GM19328 (cell line): ENCODE measurements around the gene CA5A.
"Not testable (repeated sequence)": the region's sequence is repeated elsewhere in the genome, so short reads cannot be mapped to it uniquely, and the experiment has no call there.

Source experiments
- ATAC-seq: cut with Tn5 transposase; IDR thresholded peaks from one replicate; pipeline ENCODE4 v1.9.1; 2021; ENCODE audit warnings: mild to moderate bottlenecking, moderate library complexity; ENCODE audit not compliant: unreplicated experiment

CA5A gene

DNA sequence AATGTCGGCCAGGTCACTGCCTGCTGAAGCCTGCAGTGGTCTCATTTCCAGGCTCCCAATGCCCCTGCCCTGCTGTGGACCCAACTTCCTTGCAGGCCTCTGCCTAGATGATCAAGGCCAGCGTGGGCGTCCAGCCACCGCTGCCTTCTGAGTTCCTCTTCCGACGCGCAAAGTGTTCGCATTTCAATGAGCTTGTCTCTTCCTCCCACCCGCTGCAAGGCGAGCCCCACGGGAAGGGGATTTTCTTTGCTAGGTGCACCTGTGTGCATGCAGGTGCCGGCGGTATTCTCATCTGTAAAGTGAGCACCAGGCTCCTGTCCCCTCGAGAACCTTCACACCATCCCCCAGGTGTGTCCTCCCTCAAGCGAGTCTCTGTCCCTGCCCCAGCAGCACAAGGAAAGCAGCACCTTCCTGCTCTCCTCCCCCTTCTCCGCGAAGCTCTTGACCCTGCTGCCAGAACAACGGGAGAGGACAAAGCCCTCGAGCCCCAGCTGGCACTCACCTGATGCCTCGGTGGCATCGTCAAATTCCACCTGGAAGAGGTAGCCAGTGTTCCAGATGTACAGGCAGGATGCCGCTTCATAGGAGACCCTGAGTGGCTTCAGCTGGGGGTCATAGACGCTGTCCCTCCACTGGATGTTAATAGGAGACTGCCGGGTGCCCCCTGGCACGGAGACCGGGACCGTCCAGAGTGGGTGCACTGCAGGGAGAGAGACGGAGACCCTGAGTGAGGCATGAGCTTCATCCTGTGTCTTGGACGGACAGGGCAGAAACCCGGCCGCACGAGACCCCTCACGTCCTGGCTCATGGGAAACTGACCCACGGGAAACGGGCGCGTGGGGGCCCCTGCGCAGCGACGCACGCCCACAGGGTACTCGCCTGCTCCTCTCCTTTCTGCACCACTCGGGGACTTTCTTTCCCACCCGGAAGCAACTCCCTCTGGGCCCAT lies 9.8 kb downstream of the CA5A start:
- ATAC-seq, result no peak

DNA sequence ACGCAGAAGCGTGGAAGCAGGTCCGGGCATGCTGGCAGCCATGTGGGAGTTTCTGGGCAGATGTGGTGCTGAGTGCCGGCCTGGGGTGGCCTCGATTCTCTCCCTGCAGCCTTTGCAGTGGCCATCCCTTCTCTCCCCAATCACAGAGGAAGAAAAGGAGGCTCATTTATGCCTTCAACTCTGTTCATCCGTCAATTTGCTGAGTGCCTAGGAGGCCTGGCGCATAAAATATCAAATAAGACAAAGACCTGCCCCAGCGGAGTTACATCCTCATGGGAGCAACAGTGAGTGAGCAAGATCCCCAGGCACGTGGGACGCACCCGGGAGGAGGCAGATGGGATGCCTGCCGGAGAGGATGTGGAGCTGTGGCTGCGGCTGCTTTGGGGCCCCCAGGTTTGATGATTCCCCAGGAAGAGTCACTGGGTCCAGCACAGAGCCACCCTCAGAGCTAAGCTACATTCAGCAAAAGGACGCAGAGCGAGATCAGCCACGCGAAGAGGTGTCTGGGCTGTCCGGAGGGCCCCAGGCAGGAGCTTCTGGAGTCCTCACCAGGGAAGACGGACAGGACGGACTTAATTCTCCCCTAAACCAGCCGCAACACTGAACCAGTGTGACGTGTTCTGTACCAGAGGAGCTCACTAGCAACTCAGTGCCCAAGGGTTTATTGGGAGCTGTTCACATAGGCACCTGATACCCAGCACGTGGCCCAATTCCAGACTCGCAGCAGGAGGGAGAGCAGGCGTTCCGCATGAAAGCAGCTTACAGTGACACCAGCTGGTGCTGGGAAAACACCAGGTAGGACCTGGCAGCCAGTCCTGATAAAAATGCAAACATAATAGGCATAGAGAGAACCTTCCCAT lies 11.3 kb downstream of the CA5A start:
- no peak for ATAC-seq

- ATAC-seq, result no peak
Measured at GRCh38 chr16:87924041-87924810, 12.1 kb downstream of the CA5A start.

DNA sequence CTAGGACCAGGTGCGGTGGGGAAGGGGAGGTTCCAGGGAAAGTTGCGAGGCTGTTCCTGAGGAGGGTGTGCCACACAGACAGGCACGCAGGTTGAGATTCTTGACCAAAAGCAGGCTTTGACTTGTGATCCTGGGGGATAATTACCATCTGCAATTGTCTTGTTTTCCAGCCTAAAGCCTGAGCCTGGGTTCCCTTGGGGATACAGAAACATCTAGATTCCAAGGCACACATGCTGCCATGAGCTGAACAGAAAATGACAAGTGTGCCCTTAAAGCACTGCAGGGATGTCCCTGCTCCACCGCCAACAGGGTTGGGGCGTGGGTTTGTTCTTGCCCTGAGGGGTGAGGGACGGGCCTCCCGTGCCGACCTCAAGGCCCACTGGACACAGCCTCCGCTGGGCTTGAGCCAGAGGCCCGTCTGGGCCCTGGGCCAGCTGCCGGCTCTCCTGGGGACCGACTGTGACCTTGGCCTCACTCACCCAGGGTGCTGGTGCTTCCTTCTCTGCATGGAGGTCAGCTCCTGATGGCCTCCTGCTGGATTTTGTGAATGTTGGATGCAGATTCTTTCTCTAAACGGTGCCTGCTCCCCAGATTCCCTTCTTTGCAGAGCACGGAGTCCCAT lies 14.0 kb downstream of the CA5A start:
- ATAC-seq, result no peak

DNA sequence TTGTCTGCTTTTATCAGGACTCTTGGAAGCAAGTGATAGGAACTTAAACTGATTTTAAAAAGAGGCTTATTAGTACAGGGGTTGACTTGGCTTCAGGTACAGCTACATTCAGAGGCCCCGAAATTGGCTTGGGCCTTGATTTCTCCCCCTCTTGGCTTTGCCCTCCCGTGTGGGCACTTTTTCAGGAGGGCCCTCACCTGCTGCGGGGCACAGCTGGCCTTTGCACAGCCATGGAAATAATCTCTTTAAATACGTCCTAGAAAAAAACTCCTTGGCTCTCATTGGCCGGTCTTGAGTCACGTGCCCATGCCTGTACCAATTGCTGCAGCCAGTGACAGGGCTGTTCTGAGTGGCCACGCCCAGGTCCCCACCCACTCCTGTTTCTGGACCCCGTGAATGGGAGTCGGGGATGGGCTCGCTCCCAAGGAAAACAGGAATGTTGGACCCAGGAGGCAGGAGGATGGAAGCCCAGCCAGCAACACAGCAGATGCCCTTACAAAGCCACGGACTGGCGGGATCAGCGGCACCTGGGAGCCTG lies 15.0 kb downstream of the CA5A start:
- ATAC-seq, result no peak

GRCh38 chr16:87919681-87919994 lies 16.7 kb downstream of the CA5A start:
- ATAC-seq, result no peak

- no peak for ATAC-seq
Measured at GRCh38 chr16:87918866-87919680, 17.3 kb downstream of the CA5A start.

DNA sequence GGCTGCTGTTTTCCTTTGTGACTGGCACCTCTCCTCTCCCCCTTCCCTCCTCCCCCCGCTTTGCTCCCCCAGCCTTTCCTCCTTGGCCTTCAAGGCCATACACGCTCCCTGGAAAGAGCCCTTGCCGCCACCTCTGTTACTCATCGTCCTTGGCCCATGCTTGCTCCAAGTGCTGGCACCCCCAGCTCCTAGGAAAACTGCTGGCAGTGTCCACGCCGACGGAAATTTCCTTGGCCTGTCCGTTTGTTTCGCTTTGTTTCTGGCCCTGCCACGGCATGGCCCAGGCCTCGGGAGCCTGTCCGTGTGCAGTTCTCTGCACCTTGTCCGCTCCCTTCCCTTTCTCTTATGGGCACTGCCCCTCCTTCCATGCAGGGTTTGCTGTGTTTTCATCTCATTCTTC lies 18.0 kb downstream of the CA5A start:
- no peak for ATAC-seq

DNA sequence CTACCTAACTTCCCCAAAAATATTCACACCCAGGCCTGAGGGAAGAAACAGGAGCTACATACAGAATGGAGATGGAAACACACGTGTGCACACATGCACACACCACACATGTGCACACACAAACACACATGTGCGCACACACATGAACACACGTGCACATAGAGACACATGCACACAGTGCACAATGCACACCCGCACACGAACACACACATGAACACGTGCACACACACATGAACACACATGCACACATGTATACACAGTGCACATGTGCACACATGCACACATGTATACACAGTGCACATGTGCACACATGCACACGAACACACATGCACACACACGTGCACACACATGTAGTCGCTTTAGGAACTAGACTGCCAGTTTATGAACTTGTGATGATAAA lies 18.8 kb downstream of the CA5A start:
- ATAC-seq, result no peak

GRCh38 chr16:87914812-87915211 lies 21.5 kb downstream of the CA5A start:
- no peak for ATAC-seq

- ATAC-seq, result not testable (repeated sequence)
Measured at GRCh38 chr16:87914021-87914725, 22.2 kb downstream of the CA5A start.

GRCh38 chr16:87912691-87913090 lies 23.6 kb downstream of the CA5A start:
- ATAC-seq, result not testable (repeated sequence)

GRCh38 chr16:87911106-87911763 lies 25.1 kb downstream of the CA5A start:
- not testable (repeated sequence) for ATAC-seq

- peak; percentile 87 for ATAC-seq
Measured at GRCh38 chr16:87909203-87909935, 27.0 kb downstream of the CA5A start.

DNA sequence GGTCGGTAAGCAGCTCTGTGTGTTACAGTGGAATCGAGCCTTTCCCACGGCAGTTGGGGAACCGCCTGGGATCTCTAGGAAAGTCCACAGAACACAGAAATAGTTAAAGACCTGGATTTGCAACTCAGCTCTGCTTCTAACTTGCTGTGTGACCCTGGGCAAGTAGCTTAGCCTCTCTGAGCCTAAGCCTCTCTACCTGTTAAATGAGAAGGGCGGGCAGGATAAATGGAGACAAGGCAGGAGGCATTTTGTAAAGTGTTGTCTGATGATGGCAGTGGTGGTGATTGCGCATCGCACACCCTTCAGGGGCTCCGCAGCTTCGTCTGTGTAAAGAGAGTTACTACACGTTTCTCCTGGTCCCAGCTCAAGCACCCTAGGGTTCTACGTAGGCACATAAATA lies 28.2 kb downstream of the CA5A start:
- not testable (repeated sequence) for ATAC-seq

- ATAC-seq, result not testable (repeated sequence)
Measured at GRCh38 chr16:87905521-87905920, 30.8 kb downstream of the CA5A start.

GRCh38 chr16:87904963-87905362 lies 31.4 kb downstream of the CA5A start:
- not testable (repeated sequence) for ATAC-seq

GRCh38 chr16:87900489-87900888 lies 35.8 kb downstream of the CA5A start:
- ATAC-seq, result not testable (repeated sequence)
